Neural crest cell (in vitro differentiated cells): Measurements from ENCODE around the gene HERC2. TPM values are rescaled to one million over a fixed set of nuclear protein-coding genes. Genes with fewer than 3 reads are reported as not detected.
"Not testable (repeated sequence)": the region's sequence is repeated elsewhere in the genome, so short reads cannot be mapped to it uniquely, and the experiment has no call there.

Experiments used
- DNase-seq: peaks from one replicate; pipeline ENCODE4 v3.0.0; 2021; ENCODE audit warnings: low read depth, mixed read lengths, low spot score
- H3K27ac Mint-ChIP-seq: one replicate; pipeline ENCODE4 v1.8.0; 2021; ENCODE audit warnings: mild to moderate bottlenecking, mixed read lengths; ENCODE audit not compliant: unreplicated experiment
- H3K27me3 Mint-ChIP-seq: 2 replicates; pipeline ENCODE4 v1.8.0; 2021; ENCODE audit warnings: low read depth, mild to moderate bottlenecking, mixed read lengths
- H3K36me3 Mint-ChIP-seq: 2 replicates; pipeline ENCODE4 v1.8.0; 2021; ENCODE audit warnings: low read depth, mild to moderate bottlenecking, mixed read lengths
- H3K4me1 Mint-ChIP-seq: 2 replicates; pipeline ENCODE4 v1.8.0; 2021; ENCODE audit warnings: mixed read lengths
- H3K4me3 Mint-ChIP-seq: one replicate; pipeline ENCODE4 v1.8.0; 2021; ENCODE audit warnings: mild to moderate bottlenecking, mixed read lengths
- H3K9me3 Mint-ChIP-seq: 2 replicates; pipeline ENCODE4 v1.8.0; 2021; ENCODE audit warnings: mixed read lengths
- total RNA-seq: library from RNA; stranded (reverse); gene quantifications from 2 replicates; pipeline ENCODE4 v1.2.1, GENCODE V29; 2021
- TF ChIP-seq, protein P1 (sequence below): fragments of 200-600 bp; sonication (generic); conservative IDR thresholded peaks from 2 replicates; pipeline ENCODE4 v1.5.0; 2021; ENCODE audit warnings: antibody characterized with exemption, mild to moderate bottlenecking

HERC2 gene
- total RNA-seq, 1 donor from 2014 or later = 83.6 TPM

DNA sequence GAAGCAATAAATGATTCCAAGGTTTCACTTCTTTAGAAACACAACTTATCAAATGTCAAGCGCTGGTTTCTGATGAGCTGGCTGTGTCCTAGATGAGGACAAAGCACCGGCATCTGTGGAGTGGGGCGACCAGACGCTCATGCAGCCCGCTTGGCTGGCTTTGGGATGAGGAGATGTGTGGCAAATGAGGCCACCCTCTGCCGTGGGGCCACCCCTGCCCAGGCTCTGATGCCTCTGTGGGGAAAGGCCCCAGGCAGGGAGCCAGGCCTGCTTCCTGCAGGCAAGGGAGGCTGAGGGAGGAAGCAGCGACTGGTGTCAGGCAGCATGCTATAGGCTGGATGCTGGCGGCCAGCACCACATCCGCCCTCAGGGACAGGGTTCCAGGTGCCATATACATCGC lies 102.9 kb downstream of the HERC2 start:
- TF ChIP-seq, protein P1, sequence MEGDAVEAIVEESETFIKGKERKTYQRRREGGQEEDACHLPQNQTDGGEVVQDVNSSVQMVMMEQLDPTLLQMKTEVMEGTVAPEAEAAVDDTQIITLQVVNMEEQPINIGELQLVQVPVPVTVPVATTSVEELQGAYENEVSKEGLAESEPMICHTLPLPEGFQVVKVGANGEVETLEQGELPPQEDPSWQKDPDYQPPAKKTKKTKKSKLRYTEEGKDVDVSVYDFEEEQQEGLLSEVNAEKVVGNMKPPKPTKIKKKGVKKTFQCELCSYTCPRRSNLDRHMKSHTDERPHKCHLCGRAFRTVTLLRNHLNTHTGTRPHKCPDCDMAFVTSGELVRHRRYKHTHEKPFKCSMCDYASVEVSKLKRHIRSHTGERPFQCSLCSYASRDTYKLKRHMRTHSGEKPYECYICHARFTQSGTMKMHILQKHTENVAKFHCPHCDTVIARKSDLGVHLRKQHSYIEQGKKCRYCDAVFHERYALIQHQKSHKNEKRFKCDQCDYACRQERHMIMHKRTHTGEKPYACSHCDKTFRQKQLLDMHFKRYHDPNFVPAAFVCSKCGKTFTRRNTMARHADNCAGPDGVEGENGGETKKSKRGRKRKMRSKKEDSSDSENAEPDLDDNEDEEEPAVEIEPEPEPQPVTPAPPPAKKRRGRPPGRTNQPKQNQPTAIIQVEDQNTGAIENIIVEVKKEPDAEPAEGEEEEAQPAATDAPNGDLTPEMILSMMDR = no peak
- no peaks in the 10 kb centered on the region for H3K27me3 Mint-ChIP-seq
- no peak overlapping the region for H3K27ac Mint-ChIP-seq
- H3K4me3 Mint-ChIP-seq = no peak overlapping the region
- no peak for DNase-seq
- no peaks in the 10 kb centered on the region for H3K9me3 Mint-ChIP-seq
- no peaks in the 10 kb centered on the region for H3K36me3 Mint-ChIP-seq
- no peaks in the 10 kb centered on the region for H3K4me1 Mint-ChIP-seq

- H3K4me3 Mint-ChIP-seq, H3K36me3 Mint-ChIP-seq, H3K27me3 Mint-ChIP-seq, H3K9me3 Mint-ChIP-seq, H3K4me1 Mint-ChIP-seq, DNase-seq, H3K27ac Mint-ChIP-seq: not testable (repeated sequence)
Observed at GRCh38 chr15:28216946-28217546, 104.9 kb downstream of the HERC2 start.

- not testable (repeated sequence) for H3K9me3 Mint-ChIP-seq, H3K36me3 Mint-ChIP-seq, H3K4me1 Mint-ChIP-seq, H3K27me3 Mint-ChIP-seq, DNase-seq, H3K27ac Mint-ChIP-seq, H3K4me3 Mint-ChIP-seq
Observed at GRCh38 chr15:28215521-28215920, 106.5 kb downstream of the HERC2 start.

GRCh38 chr15:28214006-28214790 lies 107.8 kb downstream of the HERC2 start:
- H3K36me3 Mint-ChIP-seq, H3K27ac Mint-ChIP-seq, H3K4me3 Mint-ChIP-seq, DNase-seq, H3K4me1 Mint-ChIP-seq, H3K27me3 Mint-ChIP-seq, H3K9me3 Mint-ChIP-seq: not testable (repeated sequence)

- DNase-seq, H3K9me3 Mint-ChIP-seq, H3K4me3 Mint-ChIP-seq, H3K27ac Mint-ChIP-seq, H3K27me3 Mint-ChIP-seq, H3K4me1 Mint-ChIP-seq: not testable (repeated sequence)
- H3K36me3 Mint-ChIP-seq = peaks cover 11% of the 10 kb centered on the region
Observed at GRCh38 chr15:28213393-28213792, 108.6 kb downstream of the HERC2 start.

DNA sequence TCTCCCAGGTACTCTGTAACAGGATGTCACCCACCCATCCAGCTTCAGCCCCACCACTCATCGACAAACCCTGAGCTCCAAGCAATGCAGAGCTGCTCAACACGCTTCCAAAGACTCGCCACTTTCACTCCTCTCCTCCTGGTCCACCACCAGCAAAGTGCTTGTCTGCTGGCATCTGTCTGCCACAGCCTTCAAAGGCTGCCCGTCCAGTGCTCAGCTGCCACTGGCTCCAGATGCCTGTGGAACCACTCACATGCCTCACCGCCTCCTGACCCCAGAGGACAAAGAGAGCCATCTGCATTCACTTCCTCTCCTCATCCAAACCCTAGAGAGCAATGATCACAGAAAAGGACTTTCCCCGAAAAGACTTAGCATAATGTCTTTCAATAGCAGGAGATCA lies 113.4 kb downstream of the HERC2 start:
- H3K4me1 Mint-ChIP-seq = peaks cover 3% of the 10 kb centered on the region
- no peaks in the 10 kb centered on the region for H3K9me3 Mint-ChIP-seq
- DNase-seq = no peak
- H3K4me3 Mint-ChIP-seq = no peak overlapping the region
- TF ChIP-seq, protein P1 = no peak
- H3K36me3 Mint-ChIP-seq = peaks cover 22% of the 10 kb centered on the region
- no peaks in the 10 kb centered on the region for H3K27me3 Mint-ChIP-seq
- H3K27ac Mint-ChIP-seq = no peak overlapping the region

DNA sequence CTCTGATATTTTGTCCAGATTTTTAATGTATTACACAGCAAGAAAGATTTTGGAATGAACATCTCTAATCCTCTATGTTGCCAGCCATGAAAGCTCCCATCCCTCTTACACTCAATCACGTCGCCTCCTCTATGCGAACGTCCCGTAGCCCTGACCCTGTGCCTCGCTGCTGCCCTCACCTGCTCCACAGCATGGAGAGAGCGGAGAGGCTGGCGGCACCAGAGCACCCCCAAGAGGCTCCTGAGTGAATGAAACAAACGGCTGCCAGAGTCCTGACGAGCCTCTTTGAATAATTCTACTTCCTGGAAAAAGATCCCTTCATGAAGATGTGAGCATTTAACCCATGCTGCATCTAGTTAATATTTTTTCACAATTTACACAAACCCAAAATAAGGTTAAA lies 116.3 kb downstream of the HERC2 start:
- peaks cover 24% of the 10 kb centered on the region for H3K36me3 Mint-ChIP-seq
- not testable (repeated sequence) for H3K4me3 Mint-ChIP-seq, H3K9me3 Mint-ChIP-seq

DNA sequence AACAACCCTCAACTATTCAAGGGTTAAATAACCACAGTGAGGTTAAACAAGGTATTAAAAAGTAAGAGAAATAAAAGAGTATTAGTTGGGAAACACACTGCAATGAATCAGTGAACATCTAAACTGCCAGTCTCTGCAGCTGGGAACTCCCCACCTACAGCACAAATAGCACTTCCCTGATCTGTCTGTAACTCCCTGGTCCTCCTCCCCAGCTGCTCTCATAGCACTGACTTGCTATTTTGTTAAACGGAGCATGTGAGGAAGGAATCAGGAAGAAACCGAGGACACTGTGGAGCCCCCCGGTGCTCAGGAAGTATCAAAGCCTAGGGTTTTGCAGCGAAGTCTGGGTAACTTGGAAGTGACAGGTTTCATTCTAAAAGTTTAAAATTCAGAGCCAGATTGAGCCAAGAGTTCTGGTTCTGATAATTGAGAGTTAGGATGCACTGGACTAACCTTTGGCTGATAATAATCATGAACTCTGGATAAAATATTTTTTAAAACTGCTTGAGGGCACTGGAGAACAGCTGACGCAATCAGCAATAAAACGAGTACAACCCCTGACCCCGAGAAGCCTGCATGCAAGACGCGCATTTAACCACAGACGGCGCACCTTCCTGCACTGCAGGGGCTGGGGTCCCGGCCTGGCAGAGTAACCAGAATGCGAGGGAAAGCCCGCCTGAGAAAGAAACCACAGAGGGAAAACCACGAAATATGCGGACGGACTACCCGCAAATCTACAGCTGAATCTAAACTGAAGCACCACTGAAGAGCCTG lies 118.7 kb downstream of the HERC2 start:
- not testable (repeated sequence) for H3K4me3 Mint-ChIP-seq, H3K9me3 Mint-ChIP-seq, H3K27ac Mint-ChIP-seq, H3K27me3 Mint-ChIP-seq, DNase-seq, H3K4me1 Mint-ChIP-seq
- H3K36me3 Mint-ChIP-seq = peaks cover 22% of the 10 kb centered on the region

More for the DNA sequence above, 116.3 kb downstream of the HERC2 start:
- H3K27ac Mint-ChIP-seq, H3K27me3 Mint-ChIP-seq, H3K4me1 Mint-ChIP-seq, DNase-seq: not testable (repeated sequence)

- H3K36me3 Mint-ChIP-seq = peaks cover 21% of the 10 kb centered on the region
- not testable (repeated sequence) for H3K4me3 Mint-ChIP-seq, H3K27me3 Mint-ChIP-seq, H3K9me3 Mint-ChIP-seq, H3K4me1 Mint-ChIP-seq, H3K27ac Mint-ChIP-seq, DNase-seq
Observed at GRCh38 chr15:28202124-28202523, 119.9 kb downstream of the HERC2 start.

DNA sequence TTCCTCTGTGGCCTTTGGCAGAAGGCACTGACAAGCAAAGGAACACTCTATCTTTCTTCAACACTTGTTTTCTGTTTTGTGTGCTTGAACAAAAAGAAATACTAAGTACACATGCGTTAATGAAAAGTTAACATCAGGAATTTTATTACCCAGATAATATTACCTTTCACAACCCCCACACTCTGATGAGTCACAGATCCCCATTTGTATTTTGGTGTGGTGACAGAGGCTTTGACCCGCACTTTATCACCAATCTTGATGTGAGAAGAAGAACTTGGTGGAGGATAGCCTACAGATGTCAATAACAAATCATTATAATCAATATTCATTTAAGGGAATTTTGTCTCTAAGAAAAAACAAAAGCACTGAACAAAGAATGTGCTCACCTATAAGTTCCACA lies 123.8 kb downstream of the HERC2 start:
- H3K9me3 Mint-ChIP-seq = not testable (repeated sequence)

DNA sequence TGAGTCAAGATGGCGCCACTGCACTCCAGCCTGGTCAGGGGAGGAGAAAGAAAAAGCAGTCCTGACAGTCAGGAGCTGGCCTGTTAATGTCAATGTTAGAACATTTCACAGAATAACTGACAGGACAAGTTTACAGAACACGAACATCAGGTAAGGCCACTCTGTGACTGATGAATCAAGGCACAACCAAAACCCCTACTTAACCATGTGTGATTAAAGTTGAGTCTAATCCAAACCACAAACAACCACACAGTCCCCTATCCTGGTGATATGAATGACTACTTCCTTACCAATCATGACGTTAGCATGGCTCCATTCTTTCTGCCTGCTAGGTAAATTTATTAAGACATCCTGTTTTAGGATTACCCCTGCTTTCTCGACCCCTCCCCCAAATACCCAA lies 124.3 kb downstream of the HERC2 start:
- H3K9me3 Mint-ChIP-seq, DNase-seq, H3K27ac Mint-ChIP-seq, H3K4me3 Mint-ChIP-seq, H3K4me1 Mint-ChIP-seq, H3K27me3 Mint-ChIP-seq: not testable (repeated sequence)
- peaks cover 31% of the 10 kb centered on the region for H3K36me3 Mint-ChIP-seq

More for the DNA sequence above, 123.8 kb downstream of the HERC2 start:
- not testable (repeated sequence) for H3K4me1 Mint-ChIP-seq, H3K27ac Mint-ChIP-seq, H3K27me3 Mint-ChIP-seq, H3K4me3 Mint-ChIP-seq, DNase-seq
- peaks cover 30% of the 10 kb centered on the region for H3K36me3 Mint-ChIP-seq
